ENCODE results near the gene ABLIM1.

DNA sequence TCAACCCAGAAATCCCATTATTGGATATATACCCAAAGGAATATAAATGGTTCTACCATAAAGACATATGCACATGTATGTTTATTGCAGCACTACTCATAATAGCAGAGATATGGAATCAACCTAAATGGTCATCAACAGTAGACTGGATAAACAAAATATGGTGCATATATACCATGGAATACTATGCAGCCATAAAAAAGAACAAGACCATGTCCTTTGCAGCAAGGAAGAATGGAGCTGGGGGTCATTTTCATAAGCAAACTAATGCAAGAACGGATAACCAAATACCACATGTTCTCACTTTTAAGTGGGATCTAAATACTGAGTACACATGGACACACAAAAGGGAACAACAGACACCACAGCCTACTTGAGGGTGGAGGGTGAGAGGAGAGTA, 251.6 kb downstream of the ABLIM1 start:
- TF ChIP-seq, protein P1, sequence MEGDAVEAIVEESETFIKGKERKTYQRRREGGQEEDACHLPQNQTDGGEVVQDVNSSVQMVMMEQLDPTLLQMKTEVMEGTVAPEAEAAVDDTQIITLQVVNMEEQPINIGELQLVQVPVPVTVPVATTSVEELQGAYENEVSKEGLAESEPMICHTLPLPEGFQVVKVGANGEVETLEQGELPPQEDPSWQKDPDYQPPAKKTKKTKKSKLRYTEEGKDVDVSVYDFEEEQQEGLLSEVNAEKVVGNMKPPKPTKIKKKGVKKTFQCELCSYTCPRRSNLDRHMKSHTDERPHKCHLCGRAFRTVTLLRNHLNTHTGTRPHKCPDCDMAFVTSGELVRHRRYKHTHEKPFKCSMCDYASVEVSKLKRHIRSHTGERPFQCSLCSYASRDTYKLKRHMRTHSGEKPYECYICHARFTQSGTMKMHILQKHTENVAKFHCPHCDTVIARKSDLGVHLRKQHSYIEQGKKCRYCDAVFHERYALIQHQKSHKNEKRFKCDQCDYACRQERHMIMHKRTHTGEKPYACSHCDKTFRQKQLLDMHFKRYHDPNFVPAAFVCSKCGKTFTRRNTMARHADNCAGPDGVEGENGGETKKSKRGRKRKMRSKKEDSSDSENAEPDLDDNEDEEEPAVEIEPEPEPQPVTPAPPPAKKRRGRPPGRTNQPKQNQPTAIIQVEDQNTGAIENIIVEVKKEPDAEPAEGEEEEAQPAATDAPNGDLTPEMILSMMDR (IDR thresholded peaks at IDR 0.05; ENCODE audit: low read depth, low read length): no peak
- TF ChIP-seq EZH2phosphoT487 (IDR thresholded peaks at IDR 0.05; ENCODE audit: low read depth): no peak
